PFSK-1 (cell line): ENCODE measurements around the gene MMP7.

Experiments
- FOXP2 ChIP-seq: optimal IDR thresholded peaks from 2 replicates; pipeline ENCODE3; 2011; ENCODE audit warnings: borderline replicate concordance, control low read depth, inconsistent platforms; ENCODE audit not compliant: insufficient read depth; ENCODE audit errors: extremely low read length, extremely low read depth
- POLR2AphosphoS5 ChIP-seq: IDR thresholded peaks from 2 replicates; pipeline ENCODE4 v1.6.1; 2012; ENCODE audit warnings: low read depth, mild to moderate bottlenecking, control low read depth, low read length, moderate library complexity
- REST ChIP-seq, 2 experiments: IDR thresholded peaks; 2 replicates each; pipeline versions ENCODE4 v1.6.1 to v1.8.0; 2011 to 2012; ENCODE audit warnings: low read depth in 2 of 2, low read length in 2 of 2, control low read depth in 1 of 2, inconsistent platforms in 1 of 2, mild to moderate bottlenecking in 1 of 2, moderate library complexity in 1 of 2; ENCODE audit not compliant: insufficient read depth in 1 of 2
- SIN3A ChIP-seq: IDR thresholded peaks from 2 replicates; pipeline ENCODE4 v1.6.1; 2012; ENCODE audit warnings: mild to moderate bottlenecking, low read length, moderate library complexity, borderline replicate concordance; ENCODE audit not compliant: insufficient read depth
- TAF1 ChIP-seq: IDR thresholded peaks from 2 replicates; pipeline ENCODE4 v1.6.1; 2012; ENCODE audit warnings: low read length, control low read depth, borderline replicate concordance; ENCODE audit not compliant: insufficient read depth

Gene MMP7

GRCh38 chr11:102516179-102516578 is 14.4 kb downstream of the MMP7 start:
- TF ChIP-seq SIN3A (no peak), REST (IDR thresholded peaks at IDR 0.05; ENCODE audit: insufficient read depth in 1 of 2, low read depth in 2 of 2, low read length in 2 of 2) (no peak), TAF1 (no peak), FOXP2 (no peak), POLR2AphosphoS5 (no peak)

- TF ChIP-seq POLR2AphosphoS5, result no peak
- TF ChIP-seq FOXP2, result no peak
- no peak for TF ChIP-seq SIN3A
- no peak for TF ChIP-seq TAF1
- no peak for TF ChIP-seq REST (IDR thresholded peaks at IDR 0.05; ENCODE audit: insufficient read depth in 1 of 2, low read depth in 2 of 2, low read length in 2 of 2)
These were observed 16.7 kb downstream of the MMP7 start for GRCh38 chr11:102513869-102514268.

- no peak for TF ChIP-seq TAF1
- TF ChIP-seq FOXP2, result no peak
- TF ChIP-seq SIN3A, result no peak
- TF ChIP-seq REST (IDR thresholded peaks at IDR 0.05; ENCODE audit: insufficient read depth in 1 of 2, low read depth in 2 of 2, low read length in 2 of 2), result no peak
- TF ChIP-seq POLR2AphosphoS5, result no peak
These were observed 20.0 kb downstream of the MMP7 start for GRCh38 chr11:102510439-102511135.

- no peak for TF ChIP-seq TAF1
- no peak for TF ChIP-seq FOXP2
- TF ChIP-seq POLR2AphosphoS5, result no peak
- no peak for TF ChIP-seq SIN3A
- TF ChIP-seq REST (IDR thresholded peaks at IDR 0.05; ENCODE audit: insufficient read depth in 1 of 2, low read depth in 2 of 2, low read length in 2 of 2), result no peak
These were observed 29.7 kb downstream of the MMP7 start for GRCh38 chr11:102500829-102501228.

- TF ChIP-seq TAF1 (no peak), SIN3A (no peak), FOXP2 (no peak), REST (IDR thresholded peaks at IDR 0.05; ENCODE audit: insufficient read depth in 1 of 2, low read depth in 2 of 2, low read length in 2 of 2) (no peak), POLR2AphosphoS5 (no peak)
These were observed 30.6 kb downstream of the MMP7 start for GRCh38 chr11:102499931-102500330.
